Lower leg skin (tissue), 4 donors: ENCODE measurements around the gene FASTK. TPM values are rescaled to one million over a fixed set of nuclear protein-coding genes. Genes with fewer than 3 reads are reported as not detected.

ENCODE experiments used
- DNase-seq, 2 donors: peaks; one replicate each; pipeline ENCODE4 v3.0.0-alpha.2; 2019; ENCODE audit warnings: low spot score in 2 of 2
- H3K4me3 ChIP-seq: fragments of 200-600 bp; sonication (generic); 2 replicates; pipeline ENCODE4 v1.5.1; 2017; ENCODE audit warnings: mild to moderate bottlenecking, low read depth; ENCODE audit not compliant: poor library complexity, severe bottlenecking
- POLR2A ChIP-seq, 2 donors: fragments of 450-650 bp; IDR thresholded peaks; one replicate each; pipeline ENCODE4 v1.6.1; 2016 to 2017; ENCODE audit warnings: antibody characterized with exemption in 2 of 2, mild to moderate bottlenecking in 1 of 2, moderate library complexity in 1 of 2
- WGBS, 2 donors: methylation state at CpG; one replicate each; pipeline ENCODE4 v1.1.5; 2018; 5-methylcytosine and 5-hydroxymethylcytosine counted together
- intact Hi-C: fragments of 100-400 bp; cut with DNase I; formaldehyde crosslinking; loops from one replicate; pipeline ENCODE4 v1.15.0; 2023; ENCODE audit warnings: low total_unique reads
- total RNA-seq, 4 donors: library from RNA; depleted of rRNA; stranded (reverse); fragments of >200 nt; gene quantifications; one replicate each; pipeline ENCODE4 v1.1.0, GENCODE V29; 2016
- TF ChIP-seq, protein P1 (sequence below), 3 donors: fragments of 450-650 bp; IDR thresholded peaks; one replicate each; pipeline ENCODE4 v1.5.1; 2016; ENCODE audit warnings: antibody characterized with exemption in 3 of 3, mild to moderate bottlenecking in 3 of 3, moderate library complexity in 2 of 3

FASTK gene
- total RNA-seq, 4 donors from 2014 or later: 47.4 to 80.7 (median 69.0) TPM

DNA sequence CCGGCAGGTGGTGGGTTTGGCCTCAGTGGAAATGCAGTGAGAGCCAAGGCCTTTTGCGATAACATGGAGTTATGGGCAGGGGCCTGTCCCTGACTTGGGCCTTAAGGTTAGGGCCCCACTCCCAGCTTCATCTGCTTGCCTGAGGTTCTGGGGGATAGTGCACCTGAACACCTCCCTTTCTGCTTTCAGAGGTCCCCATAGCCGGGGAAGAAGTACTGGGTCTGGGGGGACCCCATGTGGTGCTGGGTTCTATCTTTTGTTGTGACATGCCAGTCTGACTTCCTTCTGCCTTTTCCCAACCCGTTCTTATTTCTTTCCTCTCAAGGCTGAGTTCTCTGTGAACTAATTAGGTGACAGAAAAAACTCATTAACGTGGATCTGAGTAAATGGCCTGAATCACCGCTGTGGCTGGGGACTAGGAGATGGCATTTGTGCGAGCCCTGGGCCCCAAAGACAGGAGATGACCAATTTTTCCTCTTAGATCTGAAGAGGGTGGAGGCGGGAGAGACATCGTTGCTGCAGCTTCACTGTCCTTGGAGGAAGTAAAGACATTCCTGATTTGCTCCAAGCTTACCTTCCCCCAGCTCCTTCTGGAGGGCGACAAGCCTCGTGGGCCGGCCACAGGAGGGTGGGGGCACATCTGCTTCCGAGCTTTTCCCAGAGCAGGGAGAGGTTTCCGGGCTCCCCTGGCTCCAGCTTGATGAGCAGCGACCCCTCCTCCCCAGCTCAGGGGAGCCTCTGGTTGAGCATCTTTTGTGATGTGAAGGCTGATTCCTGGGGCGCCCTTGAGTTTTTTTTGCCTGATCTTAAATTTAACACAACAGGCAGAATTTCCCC is 7.6 kb upstream of the FASTK start:
- peak overlapping the region; percentile 62 for H3K4me3 ChIP-seq
- TF ChIP-seq POLR2A (IDR thresholded peaks at IDR 0.05): no peak
- TF ChIP-seq, protein P1, sequence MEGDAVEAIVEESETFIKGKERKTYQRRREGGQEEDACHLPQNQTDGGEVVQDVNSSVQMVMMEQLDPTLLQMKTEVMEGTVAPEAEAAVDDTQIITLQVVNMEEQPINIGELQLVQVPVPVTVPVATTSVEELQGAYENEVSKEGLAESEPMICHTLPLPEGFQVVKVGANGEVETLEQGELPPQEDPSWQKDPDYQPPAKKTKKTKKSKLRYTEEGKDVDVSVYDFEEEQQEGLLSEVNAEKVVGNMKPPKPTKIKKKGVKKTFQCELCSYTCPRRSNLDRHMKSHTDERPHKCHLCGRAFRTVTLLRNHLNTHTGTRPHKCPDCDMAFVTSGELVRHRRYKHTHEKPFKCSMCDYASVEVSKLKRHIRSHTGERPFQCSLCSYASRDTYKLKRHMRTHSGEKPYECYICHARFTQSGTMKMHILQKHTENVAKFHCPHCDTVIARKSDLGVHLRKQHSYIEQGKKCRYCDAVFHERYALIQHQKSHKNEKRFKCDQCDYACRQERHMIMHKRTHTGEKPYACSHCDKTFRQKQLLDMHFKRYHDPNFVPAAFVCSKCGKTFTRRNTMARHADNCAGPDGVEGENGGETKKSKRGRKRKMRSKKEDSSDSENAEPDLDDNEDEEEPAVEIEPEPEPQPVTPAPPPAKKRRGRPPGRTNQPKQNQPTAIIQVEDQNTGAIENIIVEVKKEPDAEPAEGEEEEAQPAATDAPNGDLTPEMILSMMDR (IDR thresholded peaks at IDR 0.05): no peak
- DNase-seq: no peak
- WGBS, 2 donors: 25% methylated on average over 16 of the region's 16 CpGs
- intact Hi-C loops: no loop called here

DNA sequence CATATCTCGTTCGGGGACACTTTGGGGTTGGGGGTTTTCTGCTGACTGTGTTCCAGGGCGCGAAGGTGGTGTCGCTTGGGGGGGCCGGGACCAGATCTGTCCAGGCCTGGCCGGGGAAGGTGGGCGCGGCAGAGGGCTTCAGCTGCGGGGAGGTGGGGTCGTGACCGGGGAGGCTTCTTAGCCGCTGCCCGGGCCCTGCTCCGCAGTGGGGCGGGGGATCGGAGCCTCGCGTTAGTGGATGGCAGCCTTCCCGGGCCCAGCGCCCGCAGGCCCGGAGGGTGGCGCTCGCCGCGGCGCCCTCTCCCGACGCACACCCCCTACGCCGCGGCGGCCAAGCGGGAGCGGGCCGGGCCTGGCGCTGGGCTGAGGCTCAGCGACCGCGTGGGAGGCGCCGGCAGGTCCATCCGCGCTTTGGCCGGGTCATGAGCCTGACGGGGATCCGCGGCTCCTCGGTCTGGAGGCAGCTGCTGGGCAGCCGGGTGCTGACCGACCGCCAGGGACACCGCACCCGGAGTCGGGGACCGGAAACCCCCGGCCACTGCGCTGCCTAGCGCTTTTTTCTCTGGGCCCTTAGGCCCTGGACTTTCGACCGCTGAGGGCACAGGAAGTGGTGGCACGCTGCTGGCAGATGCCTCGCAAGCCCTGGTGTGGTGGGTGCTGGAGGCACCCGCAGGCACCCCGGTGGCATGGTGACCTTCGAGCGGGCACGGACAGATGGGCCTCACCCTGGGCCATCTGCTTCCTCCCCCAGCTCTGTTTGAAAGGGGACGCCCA is 6.8 kb upstream of the FASTK start:
- 1 to 2% methylated on average over 16 to 29 of the region's 70 CpGs for WGBS, 2 donors
- DNase-seq: peak in 1 of 2 donors; percentile 94
- intact Hi-C loops: no loop called here
- H3K4me3 ChIP-seq: peak overlapping the region; percentile 62
- no peak for TF ChIP-seq POLR2A (IDR thresholded peaks at IDR 0.05)
- TF ChIP-seq, protein P1 (IDR thresholded peaks at IDR 0.05): no peak

DNA sequence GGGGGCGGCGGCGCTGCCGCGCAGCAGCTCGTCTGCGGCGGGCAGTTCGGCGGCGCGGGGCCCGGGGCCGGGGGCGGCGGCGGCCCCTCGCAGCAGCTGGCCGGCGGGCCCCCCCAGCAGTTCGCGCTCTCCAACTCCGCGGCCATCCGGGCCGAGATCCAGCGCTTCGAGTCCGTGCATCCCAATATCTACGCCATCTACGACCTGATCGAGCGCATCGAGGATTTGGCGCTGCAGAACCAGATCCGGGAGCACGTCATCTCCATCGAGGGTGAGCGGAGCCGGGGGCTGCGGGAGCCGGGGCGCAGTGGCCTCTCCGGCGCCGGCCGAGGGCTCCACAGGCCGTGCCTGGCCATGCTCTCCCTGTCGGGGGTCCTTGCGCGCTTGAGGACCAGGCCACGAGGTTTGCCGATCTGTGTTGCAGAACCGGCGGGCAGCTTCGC is 6.2 kb upstream of the FASTK start:
- intact Hi-C loops: no loop called here
- TF ChIP-seq, protein P1 (IDR thresholded peaks at IDR 0.05): no peak
- TF ChIP-seq POLR2A (IDR thresholded peaks at IDR 0.05): no peak
- no peak for DNase-seq
- H3K4me3 ChIP-seq: peak overlapping the region; percentile 62
- 1% methylated on average over 31 of the region's 56 CpGs; no CpG with 5 or more reads in 1 of the 2 donors for WGBS, 2 donors

DNA sequence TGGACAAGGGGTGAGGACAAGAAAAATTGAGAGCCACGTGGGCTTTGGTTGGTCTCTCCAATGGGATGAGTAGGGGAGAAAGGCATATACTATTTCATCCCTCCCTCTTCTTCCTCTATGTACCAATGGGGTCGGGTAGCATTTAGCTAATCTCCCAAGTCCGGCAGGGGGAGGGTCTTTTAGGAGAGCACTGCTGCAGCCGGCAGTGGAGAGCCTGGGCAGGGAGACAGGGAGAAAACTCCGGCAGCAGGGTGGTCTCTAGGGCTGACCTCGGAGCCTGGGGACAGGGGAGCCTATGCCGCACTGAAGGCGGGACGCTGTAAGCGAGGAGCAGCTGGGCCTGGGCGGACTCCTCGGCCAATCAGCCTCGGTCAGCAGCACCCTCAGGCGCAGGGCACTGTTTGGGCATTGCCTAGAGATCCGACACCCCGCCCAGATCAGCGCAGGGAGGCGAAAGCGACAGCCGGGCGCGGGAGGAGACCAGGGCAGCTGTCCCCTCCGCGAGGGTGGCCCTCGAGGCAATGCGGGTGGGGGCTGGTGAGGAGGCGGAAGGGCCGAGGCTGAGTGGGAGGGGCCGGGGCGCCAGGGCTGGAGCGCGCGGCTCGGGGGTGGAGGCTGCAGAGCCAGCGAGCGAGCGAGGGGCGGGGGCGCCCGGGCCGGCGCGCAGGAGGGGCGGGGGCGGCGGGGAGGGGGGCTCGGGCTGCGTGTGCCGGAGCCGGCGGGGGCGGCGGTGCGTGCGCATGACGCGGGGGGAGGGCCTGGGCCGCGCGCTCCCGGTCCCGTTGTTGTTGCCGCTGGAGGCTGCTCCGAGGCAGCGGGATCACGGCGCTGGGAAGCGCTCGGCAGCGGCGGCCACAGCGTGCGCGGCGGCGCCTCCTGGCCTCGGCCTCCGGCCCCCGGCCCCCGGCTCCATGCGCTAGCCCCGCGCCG is 5.3 kb upstream of the FASTK start, which contains the start of gene AGAP3:
TSS of gene AGAP3 (plus strand) at position 785 of the 930 bp plus-strand sequence. CDS start 267 bp downstream, outside the sequence.
- H3K4me3 ChIP-seq: peak within 1 kb of the TSS; percentile 62
- TF ChIP-seq POLR2A (IDR thresholded peaks at IDR 0.05): no peak
- TF ChIP-seq, protein P1 (IDR thresholded peaks at IDR 0.05): no peak
- intact Hi-C loops: no loop called here
- DNase-seq: peak; percentile 84 to 97
- WGBS, 2 donors: 1 to 2% methylated on average over 9 to 23 of the region's 84 CpGs

DNA sequence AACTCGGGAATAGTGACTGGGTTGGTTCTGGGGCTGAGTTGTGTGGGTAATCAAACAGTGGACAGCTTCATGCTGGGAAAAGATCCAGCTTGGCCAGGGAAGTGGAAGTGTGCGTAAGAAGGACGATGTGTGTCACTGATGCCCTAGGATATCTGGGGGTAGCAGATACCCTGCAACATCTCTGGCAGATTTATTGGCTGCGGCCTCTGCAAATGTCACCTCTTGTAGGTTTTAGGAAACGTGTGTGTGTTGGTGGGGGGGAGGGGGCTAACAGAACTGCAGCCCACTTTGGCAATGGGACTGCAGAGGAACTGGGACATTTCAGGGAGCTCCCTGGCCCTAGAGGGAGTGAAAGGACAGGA is 4.7 kb upstream of the FASTK start:
- intact Hi-C loops: no loop called here
- H3K4me3 ChIP-seq: no peak overlapping the region
- 36 to 42% methylated on average over 5 of the region's 5 CpGs for WGBS, 2 donors
- no peak for TF ChIP-seq POLR2A (IDR thresholded peaks at IDR 0.05)
- TF ChIP-seq, protein P1 (IDR thresholded peaks at IDR 0.05): no peak
- no peak for DNase-seq
